Thoracic aorta (tissue), 2 donors: ENCODE data around the gene ITGA4. TPM values are rescaled to one million over a fixed set of nuclear protein-coding genes. Genes with fewer than 3 reads are reported as not detected.

ENCODE experiments used
- ATAC-seq: fragments of 150-250 bp; one replicate; pipeline ENCODE4 v1.8.0; 2017; ENCODE audit warnings: low read depth; ENCODE audit not compliant: insufficient number of reproducible peaks, low FRiP score
- DNase-seq: peaks from one replicate; pipeline ENCODE4 v3.0.0-alpha.2; 2020; ENCODE audit warnings: low spot score
- H3K27ac ChIP-seq, 2 donors: fragments of 200-600 bp; sonication (generic); 1 replicate in 1 of 2; 2 replicates in 1 of 2; pipeline ENCODE4 v1.5.1; 2016; ENCODE audit warnings: mild to moderate bottlenecking in 2 of 2, moderate library complexity in 2 of 2
- H3K27me3 ChIP-seq: fragments of 200-600 bp; sonication (generic); replicated peaks from 2 replicates; pipeline ENCODE4 v1.6.0; 2016; ENCODE audit warnings: mild to moderate bottlenecking; ENCODE audit not compliant: insufficient read depth
- H3K36me3 ChIP-seq: fragments of 200-600 bp; sonication (generic); one replicate; pipeline ENCODE4 v1.5.1; 2016
- H3K4me1 ChIP-seq, 2 donors: fragments of 200-600 bp; sonication (generic); 1 replicate in 1 of 2; 2 replicates in 1 of 2; pipeline versions ENCODE4 v1.5.1 to v1.6.0; 2016; ENCODE audit warnings: low read depth in 2 of 2, mild to moderate bottlenecking in 1 of 2; ENCODE audit not compliant: control insufficient read depth in 1 of 2
- H3K4me3 ChIP-seq: fragments of 200-600 bp; sonication (generic); 2 replicates; pipeline ENCODE4 v1.5.1; 2016; ENCODE audit warnings: mild to moderate bottlenecking
- H3K9me3 ChIP-seq: fragments of 200-600 bp; sonication (generic); 2 replicates; pipeline ENCODE4 v1.5.1; 2016
- total RNA-seq, 2 donors: library from RNA; depleted of rRNA; stranded (reverse); fragments of >200 nt; gene quantifications; one replicate each; pipeline versions ENCODE4 v1.1.0 to v1.2.3, GENCODE V29; 2016
- TF ChIP-seq, protein P1 (sequence below): fragments of 200-600 bp; sonication (generic); IDR thresholded peaks from one replicate; pipeline ENCODE4 v1.5.1; 2019; ENCODE audit warnings: antibody characterized with exemption

The ITGA4 gene
- total RNA-seq, 2 donors from 2014 or later, result 21.9 to 40.3 TPM

DNA sequence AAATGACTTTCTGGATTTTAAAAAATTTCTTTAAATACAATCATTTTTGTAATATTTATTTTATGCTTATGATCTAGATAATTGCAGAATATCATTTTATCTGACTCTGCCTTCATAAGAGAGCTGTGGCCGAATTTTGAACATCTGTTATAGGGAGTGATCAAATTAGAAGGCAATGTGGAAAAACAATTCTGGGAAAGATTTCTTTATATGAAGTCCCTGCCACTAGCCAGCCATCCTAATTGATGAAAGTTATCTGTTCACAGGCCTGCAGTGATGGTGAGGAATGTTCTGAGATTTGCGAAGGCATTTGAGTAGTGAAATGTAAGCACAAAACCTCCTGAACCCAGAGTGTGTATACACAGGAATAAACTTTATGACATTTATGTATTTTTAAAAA is 79.5 kb downstream of the ITGA4 start:
- no peak overlapping the region for H3K27ac ChIP-seq
- no peaks in the 10 kb centered on the region for H3K27me3 ChIP-seq
- H3K4me1 ChIP-seq, result no peaks in the 10 kb centered on the region
- TF ChIP-seq, protein P1, sequence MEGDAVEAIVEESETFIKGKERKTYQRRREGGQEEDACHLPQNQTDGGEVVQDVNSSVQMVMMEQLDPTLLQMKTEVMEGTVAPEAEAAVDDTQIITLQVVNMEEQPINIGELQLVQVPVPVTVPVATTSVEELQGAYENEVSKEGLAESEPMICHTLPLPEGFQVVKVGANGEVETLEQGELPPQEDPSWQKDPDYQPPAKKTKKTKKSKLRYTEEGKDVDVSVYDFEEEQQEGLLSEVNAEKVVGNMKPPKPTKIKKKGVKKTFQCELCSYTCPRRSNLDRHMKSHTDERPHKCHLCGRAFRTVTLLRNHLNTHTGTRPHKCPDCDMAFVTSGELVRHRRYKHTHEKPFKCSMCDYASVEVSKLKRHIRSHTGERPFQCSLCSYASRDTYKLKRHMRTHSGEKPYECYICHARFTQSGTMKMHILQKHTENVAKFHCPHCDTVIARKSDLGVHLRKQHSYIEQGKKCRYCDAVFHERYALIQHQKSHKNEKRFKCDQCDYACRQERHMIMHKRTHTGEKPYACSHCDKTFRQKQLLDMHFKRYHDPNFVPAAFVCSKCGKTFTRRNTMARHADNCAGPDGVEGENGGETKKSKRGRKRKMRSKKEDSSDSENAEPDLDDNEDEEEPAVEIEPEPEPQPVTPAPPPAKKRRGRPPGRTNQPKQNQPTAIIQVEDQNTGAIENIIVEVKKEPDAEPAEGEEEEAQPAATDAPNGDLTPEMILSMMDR, result no peak
- H3K9me3 ChIP-seq, result no peaks in the 10 kb centered on the region
- DNase-seq (no peak), ATAC-seq (no peak)
- H3K4me3 ChIP-seq, result no peak overlapping the region
- H3K36me3 ChIP-seq, result no peaks in the 10 kb centered on the region

DNA sequence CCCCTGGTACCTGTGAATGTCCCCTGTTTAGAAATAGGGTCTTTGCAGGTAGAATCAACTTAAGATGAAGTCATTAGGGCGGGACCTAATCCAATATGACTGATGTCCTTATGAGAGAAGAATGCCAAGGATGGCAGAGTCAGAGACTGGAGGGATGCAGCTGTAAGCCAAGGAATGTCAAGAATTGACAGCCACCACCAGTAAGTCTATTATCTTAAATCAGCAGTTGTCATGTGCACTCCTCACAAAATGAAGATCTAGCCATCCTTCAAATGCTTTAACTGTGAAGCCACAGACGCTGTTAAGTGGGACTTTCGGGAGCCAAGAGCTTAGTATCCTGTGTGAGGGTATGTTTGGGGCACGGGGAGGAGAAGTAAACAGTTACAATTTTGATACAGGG is 83.2 kb downstream of the ITGA4 start:
- no peaks in the 10 kb centered on the region for H3K27me3 ChIP-seq

DNA sequence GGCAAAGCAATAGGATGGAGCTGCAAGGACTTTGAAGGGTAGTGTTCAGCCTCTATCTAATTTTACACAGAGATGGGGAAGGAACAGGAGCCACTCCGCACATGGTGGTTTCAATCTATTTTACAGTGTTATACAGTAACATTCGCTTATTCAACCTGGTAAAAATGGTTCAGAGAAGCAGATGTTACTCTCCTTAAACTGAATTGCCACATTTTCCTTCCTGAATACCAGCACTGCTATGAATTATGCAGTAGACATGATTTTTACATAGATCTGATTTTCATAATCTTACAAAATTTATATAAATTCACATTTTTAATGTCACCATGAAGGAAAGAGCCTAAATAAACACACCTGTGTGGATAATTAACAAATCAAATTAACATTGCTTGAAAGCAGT is 85.0 kb downstream of the ITGA4 start:
- no peak for DNase-seq
- no peaks in the 10 kb centered on the region for H3K4me1 ChIP-seq
- H3K27ac ChIP-seq, result no peak overlapping the region
- ATAC-seq, result no peak
- H3K27me3 ChIP-seq, result no peaks in the 10 kb centered on the region
- TF ChIP-seq, protein P1, result no peak
- no peaks in the 10 kb centered on the region for H3K36me3 ChIP-seq
- no peak overlapping the region for H3K4me3 ChIP-seq
- H3K9me3 ChIP-seq, result no peaks in the 10 kb centered on the region

More for the DNA sequence above, 83.2 kb downstream of the ITGA4 start:
- no peaks in the 10 kb centered on the region for H3K9me3 ChIP-seq
- H3K36me3 ChIP-seq, result no peaks in the 10 kb centered on the region
- TF ChIP-seq, protein P1, result no peak
- no peak overlapping the region for H3K27ac ChIP-seq
- H3K4me1 ChIP-seq, result no peaks in the 10 kb centered on the region
- H3K4me3 ChIP-seq, result no peak overlapping the region
- no peak for ATAC-seq
- no peak for DNase-seq

DNA sequence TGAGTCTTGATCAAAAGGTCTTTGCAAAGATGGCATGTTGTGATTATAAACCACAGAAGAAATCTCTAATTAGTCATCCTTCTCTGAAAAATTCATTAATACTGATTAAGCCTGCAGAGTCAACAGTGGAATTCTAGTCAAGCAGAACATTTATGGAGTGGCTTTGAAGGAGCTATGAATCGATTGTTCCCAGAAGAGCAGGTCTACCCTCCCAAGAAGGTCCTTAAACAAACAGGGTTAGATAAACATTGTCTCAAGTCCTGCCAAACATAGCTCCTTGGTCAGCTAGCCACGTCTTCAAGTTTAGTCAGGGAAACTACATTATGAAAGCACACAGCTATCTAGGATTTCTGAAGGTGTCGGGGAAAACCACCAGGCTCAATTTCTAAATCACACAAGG is 88.9 kb downstream of the ITGA4 start:
- TF ChIP-seq, protein P1, result no peak
- no peak for DNase-seq
- Histone ChIP-seq H3K36me3 (no peaks in the 10 kb centered on the region), H3K4me3 (no peak overlapping the region), H3K27me3 (no peaks in the 10 kb centered on the region), H3K4me1 (no peaks in the 10 kb centered on the region), H3K27ac (no peak overlapping the region), H3K9me3 (no peaks in the 10 kb centered on the region)
- ATAC-seq, result no peak

DNA sequence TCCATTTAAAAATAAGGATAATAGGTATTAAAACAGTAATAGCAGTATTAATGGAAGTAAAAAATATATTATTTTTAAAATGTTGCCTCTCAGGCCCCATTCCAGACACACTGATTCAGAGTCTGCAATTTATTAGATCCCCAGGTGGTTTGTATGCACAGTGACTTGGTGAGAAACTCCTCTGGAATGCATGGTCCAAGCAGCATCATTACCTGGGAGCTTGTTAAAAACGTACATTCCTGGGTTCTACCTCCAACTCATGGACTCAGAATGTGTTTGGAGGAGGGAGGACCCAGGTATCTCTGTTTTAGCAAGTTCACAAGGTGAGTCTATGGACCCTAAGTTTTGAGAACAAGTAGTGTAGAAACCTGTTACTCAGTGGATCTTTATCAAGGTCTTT is 95.6 kb downstream of the ITGA4 start:
- H3K27me3 ChIP-seq, result no peaks in the 10 kb centered on the region
- TF ChIP-seq, protein P1, result no peak
- no peak for ATAC-seq
- no peaks in the 10 kb centered on the region for H3K36me3 ChIP-seq
- no peak overlapping the region for H3K4me3 ChIP-seq
- no peaks in the 10 kb centered on the region for H3K9me3 ChIP-seq
- H3K4me1 ChIP-seq, result no peaks in the 10 kb centered on the region
- DNase-seq, result no peak
- H3K27ac ChIP-seq, result no peak overlapping the region
